Measurements from ENCODE around the gene CTBP1.
A peak's percentile ranks its signal among the peaks of the same experiment; 100 is the strongest.

CTBP1 gene

DNA sequence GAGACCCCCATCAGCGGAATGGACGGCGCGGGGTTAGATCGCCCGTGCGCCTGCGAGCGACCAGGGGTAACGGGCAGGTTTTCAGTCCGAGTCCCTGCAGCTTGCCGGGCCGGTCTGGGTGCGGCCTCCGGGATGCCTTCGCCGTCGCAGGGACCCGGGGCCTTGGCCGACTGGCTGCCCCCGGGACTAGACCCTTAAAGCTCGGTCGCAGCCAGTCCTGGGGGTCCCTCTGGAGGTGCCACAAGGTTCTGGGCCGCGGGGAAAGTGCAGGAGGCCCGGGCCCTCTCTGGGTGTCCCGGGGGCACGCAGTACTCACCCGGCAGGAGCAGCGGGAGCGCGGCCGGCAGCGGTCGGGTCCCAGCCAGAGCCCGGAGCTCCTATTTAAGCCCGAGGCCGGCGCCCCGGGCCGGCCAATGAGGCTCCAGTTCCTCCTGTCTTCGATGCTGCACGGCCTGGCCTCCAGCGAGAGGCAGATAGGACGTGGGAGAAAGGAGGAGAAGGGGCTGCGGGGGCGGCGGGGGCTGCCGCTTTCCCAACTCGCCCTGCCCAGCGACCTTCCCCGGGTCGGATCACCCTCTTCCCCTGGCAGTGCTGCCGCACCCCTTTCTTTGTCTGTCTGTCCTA is 76.6 kb downstream of the CTBP1 start, which contains the start of gene SPON2:
Gene SPON2, minus strand, starts transcription at position 356 of the 624 bp plus-strand sequence.
- in situ Hi-C loops (cut with MboI; ENCODE audit: low pct_unique_long_range_greater_than_20kb, low sequenced_read_pairs, unreplicated experiment): no loop called here
- TF ChIP-seq, protein P1, sequence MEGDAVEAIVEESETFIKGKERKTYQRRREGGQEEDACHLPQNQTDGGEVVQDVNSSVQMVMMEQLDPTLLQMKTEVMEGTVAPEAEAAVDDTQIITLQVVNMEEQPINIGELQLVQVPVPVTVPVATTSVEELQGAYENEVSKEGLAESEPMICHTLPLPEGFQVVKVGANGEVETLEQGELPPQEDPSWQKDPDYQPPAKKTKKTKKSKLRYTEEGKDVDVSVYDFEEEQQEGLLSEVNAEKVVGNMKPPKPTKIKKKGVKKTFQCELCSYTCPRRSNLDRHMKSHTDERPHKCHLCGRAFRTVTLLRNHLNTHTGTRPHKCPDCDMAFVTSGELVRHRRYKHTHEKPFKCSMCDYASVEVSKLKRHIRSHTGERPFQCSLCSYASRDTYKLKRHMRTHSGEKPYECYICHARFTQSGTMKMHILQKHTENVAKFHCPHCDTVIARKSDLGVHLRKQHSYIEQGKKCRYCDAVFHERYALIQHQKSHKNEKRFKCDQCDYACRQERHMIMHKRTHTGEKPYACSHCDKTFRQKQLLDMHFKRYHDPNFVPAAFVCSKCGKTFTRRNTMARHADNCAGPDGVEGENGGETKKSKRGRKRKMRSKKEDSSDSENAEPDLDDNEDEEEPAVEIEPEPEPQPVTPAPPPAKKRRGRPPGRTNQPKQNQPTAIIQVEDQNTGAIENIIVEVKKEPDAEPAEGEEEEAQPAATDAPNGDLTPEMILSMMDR (IDR thresholded peaks at IDR 0.05; ENCODE audit: extremely low read depth, insufficient read depth, missing control alignments): no peak
- no peak for DNase-seq (ENCODE audit: low spot score)

DNA sequence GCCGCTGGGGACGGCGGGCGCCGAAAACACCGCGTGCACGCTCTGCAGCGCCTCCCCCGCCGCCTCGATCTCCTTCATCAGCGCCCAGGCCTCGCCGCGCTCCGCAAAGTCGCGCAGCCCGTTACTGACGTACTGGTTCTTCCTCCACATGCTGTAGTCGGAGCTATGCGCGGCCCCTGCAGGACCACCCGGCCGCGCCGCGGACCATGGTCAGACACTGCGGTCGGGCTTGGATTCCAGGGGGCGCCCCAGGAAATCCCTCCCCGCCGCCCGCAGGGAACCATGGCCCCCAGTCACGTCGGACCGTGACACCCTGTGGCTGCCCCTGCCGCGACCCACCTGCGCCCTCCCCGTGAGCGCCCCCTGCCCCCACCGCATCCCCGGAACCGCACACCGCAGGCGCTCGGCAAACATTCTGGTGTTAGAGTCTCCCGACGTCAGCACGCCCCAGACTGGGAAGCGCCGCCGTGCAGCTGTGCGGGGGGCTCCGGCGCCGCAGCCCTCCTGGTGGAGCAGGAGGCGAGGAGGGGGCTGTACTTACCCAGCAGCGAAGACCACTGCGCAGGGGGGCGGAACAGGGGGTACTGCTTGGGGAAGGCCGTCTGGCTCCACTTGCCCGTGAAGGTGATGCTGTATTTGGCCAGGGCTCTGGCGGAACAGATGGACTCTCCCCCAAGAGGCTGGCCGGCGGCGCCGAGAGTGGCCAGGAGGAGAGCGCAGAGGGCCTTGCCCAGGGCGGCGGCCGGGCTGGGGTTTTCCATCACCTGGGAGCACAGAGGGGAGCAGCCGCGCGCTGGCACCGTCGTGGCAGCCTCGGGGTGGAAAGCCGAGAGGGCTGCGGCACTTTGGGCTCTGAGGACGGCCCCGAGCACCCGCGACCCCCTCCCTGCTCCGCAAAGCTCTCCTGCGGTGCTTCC is 77.4 kb downstream of the CTBP1 start:
- DNase-seq (ENCODE audit: low spot score): peak; percentile 53
- in situ Hi-C loops (cut with MboI; ENCODE audit: low pct_unique_long_range_greater_than_20kb, low sequenced_read_pairs, unreplicated experiment): no loop called here
- TF ChIP-seq, protein P1 (IDR thresholded peaks at IDR 0.05; ENCODE audit: extremely low read depth, insufficient read depth, missing control alignments): no peak

DNA sequence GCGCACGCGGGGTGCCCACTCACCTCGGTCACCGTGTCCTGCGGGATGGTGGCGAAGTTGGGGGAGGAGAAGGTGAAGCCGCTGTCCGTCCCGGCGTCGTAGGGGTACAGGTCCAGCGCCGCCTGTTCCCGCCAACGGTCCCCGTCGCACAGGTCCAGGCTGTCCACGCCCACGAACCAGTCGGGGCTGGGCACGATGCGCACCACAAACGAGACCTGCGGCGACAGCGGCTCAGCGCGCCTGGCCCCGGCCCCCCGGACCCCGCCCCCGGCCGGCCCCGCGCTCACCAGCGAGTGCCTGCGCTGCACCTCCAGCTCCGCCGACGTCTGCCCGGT is 78.0 kb downstream of the CTBP1 start:
- in situ Hi-C loops (cut with MboI; ENCODE audit: low pct_unique_long_range_greater_than_20kb, low sequenced_read_pairs, unreplicated experiment): no loop called here
- DNase-seq (ENCODE audit: low spot score): no peak
- TF ChIP-seq, protein P1 (IDR thresholded peaks at IDR 0.05; ENCODE audit: extremely low read depth, insufficient read depth, missing control alignments): no peak

DNA sequence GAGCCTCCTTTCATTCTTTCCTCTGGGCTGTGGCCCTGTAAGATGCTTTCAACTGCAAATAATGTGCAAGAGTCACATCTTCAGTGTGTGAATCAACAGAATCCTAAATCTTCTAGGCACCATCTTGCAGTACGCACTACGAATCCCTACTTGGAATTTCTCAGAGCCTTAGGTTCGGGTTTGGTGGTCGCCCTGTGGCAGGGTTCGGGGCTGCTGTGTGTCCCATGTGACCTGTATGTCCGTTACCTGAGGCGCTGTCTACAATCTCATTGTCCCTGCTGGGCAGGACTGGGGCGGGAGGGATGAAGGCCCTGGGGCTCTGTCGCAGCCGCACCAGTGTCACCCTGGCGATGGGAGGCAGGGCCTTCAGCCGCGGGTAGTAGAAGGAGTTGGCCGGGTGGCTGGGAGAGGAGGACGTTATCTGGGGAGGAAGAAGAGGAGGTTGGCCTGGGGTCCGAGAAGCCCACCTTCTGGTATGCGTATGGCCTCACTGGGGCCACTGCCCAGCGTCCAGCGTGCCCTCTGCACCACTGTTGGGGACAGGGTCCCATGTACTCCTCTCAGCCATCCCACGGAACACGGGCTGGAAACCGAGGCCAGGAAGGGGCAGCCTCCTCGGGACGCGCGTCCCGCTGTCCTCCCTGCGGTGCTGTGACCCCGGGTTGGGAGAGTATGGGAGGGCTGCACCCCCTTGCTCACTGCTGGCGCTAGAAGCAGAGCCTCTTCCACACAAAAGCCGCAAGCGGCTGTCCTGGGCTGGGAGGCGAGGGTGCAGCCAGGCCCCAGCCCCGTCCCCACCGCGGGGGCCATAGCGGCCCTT is 78.6 kb downstream of the CTBP1 start:
- in situ Hi-C loops (cut with MboI; ENCODE audit: low pct_unique_long_range_greater_than_20kb, low sequenced_read_pairs, unreplicated experiment): no loop called here
- peak; percentile 23 for DNase-seq (ENCODE audit: low spot score)
- TF ChIP-seq, protein P1 (IDR thresholded peaks at IDR 0.05; ENCODE audit: extremely low read depth, insufficient read depth, missing control alignments): no peak

GRCh38 chr4:1169691-1170096 is 79.2 kb downstream of the CTBP1 start:
- in situ Hi-C loops (cut with MboI; ENCODE audit: low pct_unique_long_range_greater_than_20kb, low sequenced_read_pairs, unreplicated experiment): no loop called here
- TF ChIP-seq, protein P1 (IDR thresholded peaks at IDR 0.05; ENCODE audit: extremely low read depth, insufficient read depth, missing control alignments): no peak

DNA sequence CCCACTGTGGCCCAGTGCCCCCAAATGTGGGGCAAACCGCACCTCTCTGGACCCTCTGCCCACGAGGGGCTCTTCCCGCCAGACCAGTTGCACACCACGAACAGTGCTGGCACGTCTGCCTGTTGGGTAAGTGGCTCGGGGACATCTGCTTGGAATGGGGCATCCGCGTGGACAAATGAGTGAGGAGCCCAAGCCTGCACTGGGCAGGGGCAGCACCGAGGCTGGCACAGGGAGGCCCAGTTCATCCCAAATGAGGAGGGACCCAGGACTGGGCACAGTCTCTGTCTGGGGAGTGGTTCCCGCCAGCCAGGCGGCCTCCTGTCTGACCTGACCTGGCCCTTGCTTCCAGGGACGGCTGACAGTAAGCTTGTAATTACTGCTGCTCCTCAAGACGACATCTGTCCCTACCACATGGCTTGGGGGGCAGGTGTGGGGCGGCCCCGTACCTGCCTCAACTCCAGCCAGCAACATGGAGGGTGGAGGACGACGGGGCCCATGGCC is 79.7 kb downstream of the CTBP1 start:
- DNase-seq (ENCODE audit: low spot score): no peak
- in situ Hi-C loops (cut with MboI; ENCODE audit: low pct_unique_long_range_greater_than_20kb, low sequenced_read_pairs, unreplicated experiment): no loop called here
- TF ChIP-seq, protein P1 (IDR thresholded peaks at IDR 0.05; ENCODE audit: extremely low read depth, insufficient read depth, missing control alignments): no peak

More at GRCh38 chr4:1169691-1170096, 79.2 kb downstream of the CTBP1 start:
- DNase-seq (ENCODE audit: low spot score): no peak
